GM12873 (cell line): ENCODE measurements around the gene SPHKAP.

Experiments
- TF ChIP-seq, protein P1 (sequence below): IDR thresholded peaks from 2 replicates; pipeline ENCODE4 v1.5.1; 2012; ENCODE audit warnings: low read depth, mild to moderate bottlenecking, moderate library complexity, low read length, control low read depth; ENCODE audit not compliant: insufficient read depth; ENCODE audit errors: missing control alignments

Gene SPHKAP

DNA sequence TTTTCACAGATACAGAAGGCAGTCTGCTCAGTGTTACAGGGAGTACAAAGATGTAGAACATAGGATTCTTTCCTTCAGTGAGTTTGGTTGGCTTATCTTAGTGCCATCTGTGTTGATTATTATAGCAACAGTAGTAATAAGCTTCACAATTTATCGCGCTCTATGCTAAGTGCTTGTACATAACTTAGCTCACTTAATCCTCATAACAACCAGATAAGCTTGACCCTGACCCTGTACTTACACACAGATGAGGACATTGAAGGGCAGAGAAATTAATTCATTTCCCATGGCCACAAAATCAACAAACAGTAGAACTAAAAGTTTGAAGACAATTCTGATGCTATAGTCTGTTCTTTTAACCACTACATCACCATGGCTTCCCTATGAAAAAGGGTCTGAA lies 121.8 kb downstream of the SPHKAP start:
- TF ChIP-seq, protein P1, sequence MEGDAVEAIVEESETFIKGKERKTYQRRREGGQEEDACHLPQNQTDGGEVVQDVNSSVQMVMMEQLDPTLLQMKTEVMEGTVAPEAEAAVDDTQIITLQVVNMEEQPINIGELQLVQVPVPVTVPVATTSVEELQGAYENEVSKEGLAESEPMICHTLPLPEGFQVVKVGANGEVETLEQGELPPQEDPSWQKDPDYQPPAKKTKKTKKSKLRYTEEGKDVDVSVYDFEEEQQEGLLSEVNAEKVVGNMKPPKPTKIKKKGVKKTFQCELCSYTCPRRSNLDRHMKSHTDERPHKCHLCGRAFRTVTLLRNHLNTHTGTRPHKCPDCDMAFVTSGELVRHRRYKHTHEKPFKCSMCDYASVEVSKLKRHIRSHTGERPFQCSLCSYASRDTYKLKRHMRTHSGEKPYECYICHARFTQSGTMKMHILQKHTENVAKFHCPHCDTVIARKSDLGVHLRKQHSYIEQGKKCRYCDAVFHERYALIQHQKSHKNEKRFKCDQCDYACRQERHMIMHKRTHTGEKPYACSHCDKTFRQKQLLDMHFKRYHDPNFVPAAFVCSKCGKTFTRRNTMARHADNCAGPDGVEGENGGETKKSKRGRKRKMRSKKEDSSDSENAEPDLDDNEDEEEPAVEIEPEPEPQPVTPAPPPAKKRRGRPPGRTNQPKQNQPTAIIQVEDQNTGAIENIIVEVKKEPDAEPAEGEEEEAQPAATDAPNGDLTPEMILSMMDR: no peak

DNA sequence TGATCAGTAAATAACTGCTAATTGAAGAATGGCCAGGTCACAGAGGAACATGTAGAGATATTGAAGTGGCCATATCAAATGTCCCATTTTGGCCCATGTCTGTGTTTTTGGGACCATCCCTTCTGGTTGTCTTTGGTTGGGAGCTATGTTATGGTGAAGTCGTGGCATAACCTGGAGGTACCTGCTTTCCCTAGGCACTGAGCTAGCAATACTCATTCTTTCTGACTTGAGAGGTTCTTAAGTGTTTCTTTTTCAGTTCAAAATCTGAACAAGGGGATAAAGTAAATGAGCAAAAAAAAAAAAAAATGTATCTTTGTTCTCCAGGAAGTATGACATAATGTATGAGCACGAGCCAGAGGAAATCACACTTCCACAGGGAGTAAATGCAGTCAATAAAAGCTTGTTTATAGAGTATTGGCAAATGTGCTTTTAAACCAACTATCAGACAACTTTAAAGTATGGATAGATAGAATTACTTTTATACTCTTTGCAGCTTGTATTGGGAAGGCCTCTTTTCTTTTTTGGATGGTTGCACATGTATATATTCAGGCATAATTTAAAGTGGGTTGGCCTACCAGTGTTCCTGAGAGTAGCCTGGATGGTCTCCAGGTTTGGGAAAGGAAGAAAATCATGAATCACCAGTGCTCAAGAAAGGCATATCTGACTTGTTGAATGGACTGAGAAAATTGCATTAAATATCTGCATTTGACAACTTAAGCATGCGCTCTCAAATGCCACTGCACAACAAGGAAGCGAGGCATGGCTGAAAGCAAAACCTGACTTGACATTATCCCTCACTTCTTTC lies 125.0 kb downstream of the SPHKAP start:
- TF ChIP-seq, protein P1: no peak

DNA sequence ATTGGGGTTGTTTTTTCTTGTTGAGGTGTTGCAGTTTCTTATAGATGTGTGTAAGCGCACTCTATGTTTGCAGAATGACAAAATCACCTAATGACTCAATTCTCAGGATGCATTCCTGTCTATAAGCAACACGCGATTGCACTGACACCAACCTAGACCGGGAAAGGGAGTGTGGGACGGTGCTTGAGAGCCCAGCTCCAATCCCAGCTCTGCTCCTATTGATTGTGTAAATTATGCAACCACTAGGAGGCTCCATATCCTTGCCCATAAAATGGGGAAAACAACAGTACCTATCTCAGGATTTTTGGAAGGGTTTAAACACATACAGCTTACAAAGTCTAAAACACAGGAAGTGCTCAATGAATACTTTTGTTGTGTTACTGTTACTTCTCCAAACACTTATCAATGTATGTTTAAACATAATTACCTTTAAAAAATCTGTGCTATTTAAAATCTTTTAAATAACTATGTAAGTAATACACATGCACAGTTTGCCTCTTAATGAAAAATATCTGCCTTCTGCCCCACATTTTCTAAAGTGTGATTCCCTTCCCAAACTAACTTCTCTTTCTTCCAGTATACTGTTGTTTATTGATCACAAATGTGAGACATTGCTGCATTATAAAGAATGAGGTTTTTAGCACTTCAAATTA lies 132.5 kb downstream of the SPHKAP start:
- TF ChIP-seq, protein P1: peak; percentile 48

DNA sequence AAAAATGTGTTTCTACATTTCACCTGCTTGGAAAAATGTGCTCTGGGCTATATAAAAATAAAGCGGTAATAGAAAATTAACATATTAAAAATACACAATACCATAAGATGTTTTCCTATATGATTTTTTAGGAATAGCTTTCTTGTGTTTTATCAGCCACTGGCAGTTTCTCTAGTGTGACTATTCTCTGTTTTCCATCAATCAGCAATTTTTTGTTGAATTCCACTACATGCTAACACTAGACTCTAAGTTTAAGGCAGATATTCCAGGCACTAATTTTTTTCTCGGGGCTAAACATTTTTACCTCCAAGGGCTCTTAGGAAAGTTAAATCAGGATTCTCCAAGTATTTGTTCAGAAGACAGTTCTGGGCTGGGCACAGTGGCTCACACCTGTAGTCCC lies 140.5 kb downstream of the SPHKAP start:
- TF ChIP-seq, protein P1: no peak

DNA sequence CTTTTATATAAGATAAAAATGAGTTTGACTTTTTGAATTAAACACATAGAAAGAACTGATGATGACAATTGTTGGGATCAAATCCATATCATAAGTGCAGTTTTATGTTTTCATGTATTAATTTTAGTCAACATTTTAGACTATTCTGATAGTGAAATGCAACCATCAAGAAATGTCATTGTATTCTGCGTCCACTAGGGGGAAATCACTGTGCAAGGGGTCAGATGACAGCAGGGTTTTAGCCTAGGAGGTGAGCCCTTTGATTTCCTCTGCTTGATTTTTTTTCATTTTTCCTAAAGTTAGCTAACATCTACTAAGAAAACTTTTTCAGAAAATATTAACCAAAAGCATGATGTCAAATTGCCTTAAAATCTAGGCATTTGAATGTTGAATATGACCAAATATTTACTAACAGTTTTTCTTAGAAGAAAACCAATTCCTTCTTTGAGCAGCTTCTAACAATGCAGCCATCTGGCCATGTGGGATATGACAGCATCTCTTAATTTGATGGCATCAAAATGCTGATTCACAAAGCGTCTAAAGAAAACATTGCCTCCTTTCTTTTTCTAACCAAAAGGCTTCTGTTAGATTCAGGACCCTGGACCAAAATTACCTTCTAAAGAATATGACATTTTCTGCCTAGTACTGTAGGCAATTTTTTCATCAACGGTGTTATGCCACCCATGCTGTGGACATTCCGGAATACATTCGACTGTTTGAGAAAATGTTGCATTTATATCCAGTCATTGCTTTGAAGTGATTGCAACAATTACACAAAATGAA lies 141.5 kb downstream of the SPHKAP start:
- TF ChIP-seq, protein P1: peak; percentile 68

DNA sequence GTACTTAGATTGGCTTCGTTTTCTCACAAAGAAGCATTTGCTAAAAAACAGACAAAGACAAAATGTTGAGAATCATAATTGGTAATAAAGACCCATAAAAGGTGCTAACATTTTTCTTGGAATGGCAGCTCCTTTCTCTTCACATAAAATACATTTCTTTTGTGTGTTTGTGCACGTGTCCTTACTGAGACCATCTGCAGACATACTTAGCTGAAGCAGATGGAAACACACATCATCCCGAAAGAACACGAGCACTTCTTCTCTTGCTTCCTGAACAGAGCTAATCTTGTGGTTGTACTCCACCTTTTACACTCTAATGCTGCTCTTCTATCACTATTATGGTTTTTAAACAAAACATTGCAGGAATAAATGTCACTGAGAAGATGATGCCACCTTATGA lies 142.5 kb downstream of the SPHKAP start:
- TF ChIP-seq, protein P1: no peak

DNA sequence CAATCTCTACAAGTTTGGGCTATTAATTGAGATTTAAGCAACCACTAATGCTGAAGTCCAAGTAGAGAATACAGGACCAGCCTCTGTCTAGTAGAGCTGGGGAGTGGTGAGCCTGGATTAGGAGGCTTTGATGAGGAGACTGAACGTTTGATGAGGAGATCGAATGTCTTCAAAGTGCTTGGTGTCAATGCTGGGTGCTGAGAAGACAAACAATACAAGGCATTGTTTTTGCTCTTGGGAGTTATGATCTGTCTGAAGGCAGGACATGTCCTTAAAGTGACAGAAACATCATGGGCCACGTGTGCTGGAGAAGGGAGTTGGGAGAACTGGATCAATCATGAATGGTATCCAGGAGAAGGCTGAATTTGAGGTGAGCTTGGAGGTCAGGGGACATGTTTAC lies 143.6 kb downstream of the SPHKAP start:
- TF ChIP-seq, protein P1: no peak
